ENCODE measurements around the gene SMIM43.
"Not testable (repeated sequence)": the region's sequence is repeated elsewhere in the genome, so short reads cannot be mapped to it uniquely, and the experiment has no call there.

SMIM43 gene

DNA sequence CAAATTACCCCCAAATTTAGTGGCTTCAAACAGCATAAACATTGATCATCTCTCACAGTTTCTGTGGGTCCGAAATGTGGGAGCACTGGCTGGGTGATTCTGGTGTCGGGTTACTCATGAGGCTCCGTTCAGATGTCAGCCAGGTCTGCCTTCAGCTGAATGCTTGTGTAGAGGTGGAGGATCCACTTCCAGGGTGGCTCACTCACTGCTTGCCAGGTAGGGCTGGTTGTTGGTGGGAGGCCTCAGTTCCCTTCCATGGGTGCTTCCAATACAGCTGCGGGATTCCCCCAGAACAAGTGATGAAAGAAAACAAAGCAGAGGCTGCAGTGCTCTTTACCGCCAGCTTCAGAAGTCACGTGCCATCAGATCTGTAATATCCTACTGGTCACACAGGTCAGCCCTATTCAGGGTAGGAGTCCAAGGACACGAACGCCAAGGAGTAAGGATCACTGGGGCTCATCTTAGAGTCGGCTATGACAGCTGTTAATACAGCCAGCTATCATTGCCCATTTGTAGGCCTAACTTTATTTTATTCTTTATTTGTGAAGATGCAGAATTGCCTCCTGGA lies 1.1 kb upstream of the SMIM43 start:
- no peaks in the 10 kb centered on the region for H3K36me3 Mint-ChIP-seq
- no peak overlapping the region for H3K27ac Mint-ChIP-seq
- H3K4me1 Mint-ChIP-seq = peaks cover 17% of the 10 kb centered on the region
- DNase-seq (ENCODE audit: low spot score in 2 of 2) = no peak
- H3K4me3 Mint-ChIP-seq = no peak overlapping the region
- ATAC-seq = no peak
- H3K9me3 Mint-ChIP-seq = no peaks in the 10 kb centered on the region

DNA sequence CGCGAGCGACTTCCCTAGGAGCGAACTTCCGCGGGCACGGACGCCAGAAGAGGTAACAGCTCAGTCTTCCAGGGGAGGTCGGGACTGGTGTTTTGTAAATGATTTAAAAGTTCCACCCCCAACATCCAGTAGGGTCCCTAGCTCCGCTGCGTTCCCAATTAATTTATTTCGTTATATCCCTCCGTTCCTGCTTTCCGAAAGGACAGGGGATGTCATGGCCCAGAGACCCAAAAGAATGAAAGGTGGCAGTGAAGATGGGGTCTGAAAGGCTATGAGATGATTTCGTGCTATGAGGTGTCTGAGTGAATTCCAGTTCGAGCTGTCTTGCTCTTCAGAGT lies 373 bp upstream of the SMIM43 start:
- Mint-ChIP-seq H3K4me1 (peaks cover 17% of the 10 kb centered on the region), H3K27ac (no peak overlapping the region), H3K9me3 (no peaks in the 10 kb centered on the region), H3K36me3 (no peaks in the 10 kb centered on the region), H3K4me3 (peak overlapping the region; percentile 61)
- ATAC-seq = no peak
- no peak for DNase-seq (ENCODE audit: low spot score in 2 of 2)

DNA sequence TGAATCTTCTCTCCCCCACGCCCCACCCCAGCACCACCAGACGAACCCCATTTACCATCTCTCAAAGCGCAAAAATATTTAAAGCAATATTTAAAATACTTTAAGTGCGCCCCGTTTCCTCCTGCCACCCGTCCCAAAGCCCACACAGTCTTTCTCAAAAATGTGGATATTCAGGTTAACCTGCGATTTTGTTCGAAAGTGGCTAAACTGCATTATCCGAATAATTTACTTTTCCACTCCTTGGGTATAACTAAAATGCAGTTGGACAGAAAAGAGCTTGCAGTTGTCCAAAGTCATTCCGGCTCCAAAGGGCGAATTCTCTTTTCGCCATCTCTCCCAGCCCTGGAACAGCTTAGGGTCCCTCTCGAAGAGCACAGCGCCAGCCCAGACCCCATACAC lies 662 bp downstream of the SMIM43 start:
- Mint-ChIP-seq H3K4me3 (peak overlapping the region; percentile 61), H3K9me3 (no peaks in the 10 kb centered on the region), H3K27ac (no peak overlapping the region), H3K36me3 (no peaks in the 10 kb centered on the region), H3K4me1 (peaks cover 17% of the 10 kb centered on the region)
- ATAC-seq = no peak
- DNase-seq (ENCODE audit: low spot score in 2 of 2) = no peak

DNA sequence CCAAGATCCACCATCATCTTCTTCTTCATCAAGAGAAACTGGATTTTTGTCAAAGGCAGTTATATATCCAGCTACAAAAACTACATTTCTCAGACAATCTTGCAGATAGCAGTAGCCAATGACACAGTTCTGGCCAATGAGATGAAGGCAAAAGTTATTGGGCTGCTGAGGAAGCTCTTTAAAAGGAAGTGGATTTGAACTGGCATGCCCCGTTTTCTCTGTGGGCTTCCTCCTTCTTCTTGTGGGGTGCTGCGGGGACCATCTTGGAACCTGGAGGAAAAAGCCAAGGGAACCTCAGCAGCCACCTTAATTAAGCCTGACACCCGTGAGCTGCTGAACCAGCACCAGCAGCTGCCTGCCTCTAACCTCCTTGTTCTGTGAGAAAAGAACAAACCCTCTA lies 4.8 kb downstream of the SMIM43 start:
- peaks cover 13% of the 10 kb centered on the region for H3K4me1 Mint-ChIP-seq
- DNase-seq (ENCODE audit: low spot score in 2 of 2) (no peak), ATAC-seq (no peak)
- H3K4me3 Mint-ChIP-seq = no peak overlapping the region
- no peaks in the 10 kb centered on the region for H3K9me3 Mint-ChIP-seq
- no peak overlapping the region for H3K27ac Mint-ChIP-seq
- H3K36me3 Mint-ChIP-seq = no peaks in the 10 kb centered on the region

DNA sequence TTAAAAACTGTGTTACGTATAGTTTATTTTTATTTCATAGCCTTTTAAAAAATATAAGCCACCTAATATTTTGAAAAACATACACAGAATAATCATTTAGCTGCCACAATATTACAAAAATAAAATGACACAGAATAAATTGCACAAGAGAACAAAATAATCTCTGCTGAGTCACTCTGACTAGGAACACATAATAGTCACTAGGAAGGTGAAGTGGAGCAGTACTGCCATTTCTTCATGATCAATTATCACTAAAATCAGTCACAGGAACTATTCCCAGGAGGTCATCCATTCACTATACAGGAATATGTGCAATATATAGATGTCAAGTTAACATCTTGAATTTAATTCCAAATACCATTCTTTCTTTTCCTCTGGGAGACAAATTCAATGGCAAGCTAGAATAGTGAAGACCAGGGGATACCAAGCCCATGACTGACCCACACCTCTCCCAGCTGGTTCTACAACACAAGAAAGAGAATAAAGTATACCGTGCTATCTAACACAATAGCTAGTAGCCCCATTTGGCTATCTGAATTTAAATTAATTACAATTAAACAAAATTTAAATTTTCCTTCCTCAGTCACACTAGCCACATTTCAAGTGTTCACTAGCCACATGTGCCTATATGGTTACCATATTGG lies 5.9 kb downstream of the SMIM43 start:
- H3K4me1 Mint-ChIP-seq = peaks cover 2% of the 10 kb centered on the region
- H3K9me3 Mint-ChIP-seq = no peaks in the 10 kb centered on the region
- H3K27ac Mint-ChIP-seq = no peak overlapping the region
- H3K4me3 Mint-ChIP-seq = no peak overlapping the region
- H3K36me3 Mint-ChIP-seq = no peaks in the 10 kb centered on the region
- no peak for ATAC-seq
- DNase-seq (ENCODE audit: low spot score in 2 of 2) = no peak

DNA sequence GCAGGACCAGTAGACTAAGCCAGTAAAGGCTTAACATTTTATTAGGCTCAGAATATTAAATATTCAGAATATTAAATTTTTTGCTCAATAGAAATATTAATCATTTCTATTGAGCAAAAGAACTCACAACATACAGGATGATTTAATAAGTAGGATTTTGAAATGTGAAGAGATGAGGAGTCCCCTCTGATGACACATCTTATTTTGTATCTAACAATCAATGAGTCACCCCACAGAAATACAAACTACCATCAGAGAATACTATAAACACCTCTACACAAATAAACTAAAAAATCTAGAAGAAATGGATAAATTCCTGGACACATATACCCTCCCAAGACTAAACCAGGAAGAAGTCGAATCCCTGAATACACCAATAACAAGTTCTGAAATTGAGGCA lies 12.8 kb downstream of the SMIM43 start:
- H3K27ac Mint-ChIP-seq; ATAC-seq; H3K36me3 Mint-ChIP-seq; H3K4me1 Mint-ChIP-seq; DNase-seq (ENCODE audit: low spot score in 2 of 2); H3K9me3 Mint-ChIP-seq; H3K4me3 Mint-ChIP-seq: not testable (repeated sequence)

DNA sequence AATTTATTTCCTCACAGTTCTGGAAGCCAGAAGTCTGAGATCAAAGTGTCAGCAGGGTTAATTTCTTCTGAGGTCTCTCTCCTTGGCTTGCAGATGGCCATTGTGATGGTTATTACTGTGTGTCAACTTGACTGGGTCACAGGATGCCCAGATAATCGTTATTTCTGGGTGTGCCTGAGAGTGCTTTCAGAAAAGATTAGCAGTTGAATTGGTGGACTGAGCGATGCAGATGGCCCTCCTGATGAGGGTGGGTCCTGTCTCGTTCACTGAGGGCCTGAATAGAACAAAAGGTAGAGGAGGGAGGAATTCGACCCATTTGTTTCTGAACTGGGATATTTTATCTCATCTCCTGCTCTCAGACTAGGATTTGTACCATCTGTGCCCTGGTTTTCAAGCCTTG lies 15.7 kb downstream of the SMIM43 start:
- H3K4me3 Mint-ChIP-seq = no peak overlapping the region
- no peak for ATAC-seq
- no peaks in the 10 kb centered on the region for H3K36me3 Mint-ChIP-seq
- H3K4me1 Mint-ChIP-seq = no peaks in the 10 kb centered on the region
- H3K27ac Mint-ChIP-seq = no peak overlapping the region
- DNase-seq (ENCODE audit: low spot score in 2 of 2) = no peak
- no peaks in the 10 kb centered on the region for H3K9me3 Mint-ChIP-seq

DNA sequence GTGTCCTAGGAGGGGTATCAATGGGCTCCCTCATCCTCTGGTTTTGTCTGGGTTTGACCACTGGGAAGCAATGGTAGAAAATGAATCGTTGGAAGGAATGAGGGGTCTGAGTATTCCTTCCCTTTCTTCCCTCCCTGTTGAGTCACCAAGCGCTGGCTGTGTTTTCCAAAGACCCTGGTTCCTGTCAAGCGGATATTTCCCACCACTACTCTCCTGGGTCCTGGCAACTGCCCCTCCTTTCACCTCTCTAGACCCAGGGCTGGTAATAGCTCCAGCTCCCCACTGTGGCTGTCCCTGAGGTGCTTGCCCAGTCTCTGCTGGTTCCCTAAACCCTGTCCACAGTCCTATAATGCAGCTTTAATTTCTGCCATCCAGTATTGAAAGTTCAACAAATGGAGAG lies 22.2 kb downstream of the SMIM43 start:
- no peak overlapping the region for H3K27ac Mint-ChIP-seq
- ATAC-seq = no peak
- no peaks in the 10 kb centered on the region for H3K9me3 Mint-ChIP-seq
- H3K36me3 Mint-ChIP-seq = no peaks in the 10 kb centered on the region
- DNase-seq (ENCODE audit: low spot score in 2 of 2) = no peak
- no peak overlapping the region for H3K4me3 Mint-ChIP-seq
- H3K4me1 Mint-ChIP-seq = no peaks in the 10 kb centered on the region

DNA sequence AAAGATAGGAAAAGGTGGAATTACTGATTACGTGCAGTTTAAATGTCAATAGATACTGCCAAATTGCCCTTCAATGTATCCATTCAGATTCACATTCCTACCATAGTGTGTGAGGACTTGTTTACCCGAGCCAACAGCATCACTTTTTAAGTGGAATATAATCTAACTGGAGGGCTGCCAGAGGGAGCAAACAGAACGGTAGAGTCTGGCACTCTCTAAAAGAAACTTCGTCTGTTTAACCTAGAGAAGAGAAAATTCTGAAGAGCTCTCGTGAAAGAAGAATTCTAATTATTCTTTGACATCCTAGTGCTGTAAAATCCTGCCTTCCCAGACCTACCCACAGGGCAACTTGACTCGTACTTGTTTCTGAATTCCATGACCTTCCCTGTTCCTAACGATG lies 23.2 kb downstream of the SMIM43 start:
- no peak overlapping the region for H3K27ac Mint-ChIP-seq
- DNase-seq (ENCODE audit: low spot score in 2 of 2) = no peak
- H3K4me1 Mint-ChIP-seq = no peaks in the 10 kb centered on the region
- H3K4me3 Mint-ChIP-seq = no peak overlapping the region
- H3K36me3 Mint-ChIP-seq = no peaks in the 10 kb centered on the region
- no peaks in the 10 kb centered on the region for H3K9me3 Mint-ChIP-seq
- ATAC-seq = no peak

DNA sequence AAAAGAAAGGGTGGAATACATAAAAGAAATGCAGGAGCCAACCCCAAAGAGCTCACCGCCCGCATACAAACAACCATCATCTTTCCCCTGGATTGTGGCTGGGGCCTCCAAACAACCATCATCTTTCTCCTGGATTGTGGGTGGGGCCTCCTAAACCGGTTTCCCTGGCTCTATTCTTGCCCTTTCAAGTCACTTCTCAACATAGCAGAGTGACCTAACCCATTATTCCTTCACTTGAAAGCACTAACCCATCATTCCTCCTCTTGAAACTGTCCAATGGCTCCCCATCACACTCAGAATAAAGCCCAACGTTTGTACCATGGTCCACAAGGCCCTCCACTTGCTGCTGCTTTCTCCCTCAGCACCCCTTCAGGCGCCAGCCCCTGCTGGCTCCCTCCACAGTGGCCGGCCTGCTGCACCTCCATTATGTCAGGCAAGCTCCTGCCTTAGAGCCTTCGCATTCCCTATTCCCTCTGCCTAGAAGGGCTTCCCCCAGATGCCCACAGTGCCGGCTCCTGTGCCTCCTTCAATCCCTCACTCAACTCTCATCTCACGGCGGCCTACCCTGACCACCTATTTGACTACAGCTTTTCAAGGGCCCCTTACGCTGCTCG lies 24.1 kb downstream of the SMIM43 start:
- Mint-ChIP-seq H3K36me3 (no peaks in the 10 kb centered on the region), H3K27ac (no peak overlapping the region), H3K4me3 (no peak overlapping the region), H3K4me1 (no peaks in the 10 kb centered on the region), H3K9me3 (no peaks in the 10 kb centered on the region)
- no peak for ATAC-seq
- no peak for DNase-seq (ENCODE audit: low spot score in 2 of 2)

DNA sequence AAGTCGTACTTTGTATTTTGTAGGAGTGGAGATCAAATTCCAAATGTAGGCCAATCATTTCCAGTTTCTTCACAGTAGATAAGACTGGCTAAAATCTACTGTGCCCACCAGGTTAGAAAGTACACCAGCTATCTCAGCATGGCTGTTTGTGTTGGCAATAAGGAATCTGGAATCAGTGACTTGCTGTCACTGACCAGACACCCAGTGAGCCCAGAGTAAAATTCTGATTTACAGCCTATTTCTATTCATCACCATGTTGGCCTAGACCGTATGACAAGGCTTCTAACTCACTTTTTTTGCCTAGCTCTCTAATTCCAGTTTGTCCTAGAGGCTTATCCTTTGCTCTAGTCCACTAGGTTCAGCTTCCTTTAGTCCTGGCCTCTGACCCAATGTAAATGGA lies 25.4 kb downstream of the SMIM43 start:
- ATAC-seq = no peak
- Mint-ChIP-seq H3K27ac (no peak overlapping the region), H3K4me1 (no peaks in the 10 kb centered on the region), H3K36me3 (no peaks in the 10 kb centered on the region), H3K9me3 (no peaks in the 10 kb centered on the region), H3K4me3 (no peak overlapping the region)
- no peak for DNase-seq (ENCODE audit: low spot score in 2 of 2)

DNA sequence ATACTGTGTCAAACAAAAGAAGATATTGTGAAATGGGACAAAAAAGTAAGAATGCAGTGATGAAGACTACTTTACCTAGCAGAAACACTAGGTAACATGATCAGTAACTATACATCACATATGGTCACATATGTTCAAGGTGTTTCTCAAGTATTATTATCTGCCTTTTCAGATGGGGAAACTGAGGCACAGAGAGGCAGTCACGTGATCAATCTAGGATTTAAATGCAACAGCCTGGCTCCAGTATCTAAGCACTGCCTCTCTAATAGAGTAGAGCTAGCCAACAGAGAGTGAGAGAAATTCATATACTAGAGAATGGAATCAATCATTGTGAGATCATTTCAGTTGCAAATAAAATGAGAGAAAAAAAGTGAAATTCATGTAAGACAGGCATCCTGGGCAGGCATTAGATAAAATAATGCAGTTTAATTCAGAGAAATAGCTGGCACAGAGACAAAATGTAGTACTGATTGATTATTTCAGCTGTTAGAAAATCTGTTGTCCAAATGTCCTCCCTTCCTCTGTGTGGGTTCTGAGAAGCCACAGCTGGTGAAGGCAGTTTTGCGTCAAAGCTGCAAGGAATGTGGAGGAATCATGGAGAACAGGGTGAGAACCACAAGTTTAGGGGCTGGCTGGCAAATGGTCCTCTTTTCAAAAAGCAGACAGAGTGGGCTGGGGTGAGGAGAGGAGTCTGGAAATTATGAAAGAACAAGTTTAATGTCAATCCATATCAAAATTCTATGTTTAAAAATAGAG lies 26.0 kb downstream of the SMIM43 start:
- no peaks in the 10 kb centered on the region for H3K9me3 Mint-ChIP-seq
- ATAC-seq = no peak
- no peaks in the 10 kb centered on the region for H3K36me3 Mint-ChIP-seq
- DNase-seq (ENCODE audit: low spot score in 2 of 2) = no peak
- no peak overlapping the region for H3K27ac Mint-ChIP-seq
- no peak overlapping the region for H3K4me3 Mint-ChIP-seq
- no peaks in the 10 kb centered on the region for H3K4me1 Mint-ChIP-seq

DNA sequence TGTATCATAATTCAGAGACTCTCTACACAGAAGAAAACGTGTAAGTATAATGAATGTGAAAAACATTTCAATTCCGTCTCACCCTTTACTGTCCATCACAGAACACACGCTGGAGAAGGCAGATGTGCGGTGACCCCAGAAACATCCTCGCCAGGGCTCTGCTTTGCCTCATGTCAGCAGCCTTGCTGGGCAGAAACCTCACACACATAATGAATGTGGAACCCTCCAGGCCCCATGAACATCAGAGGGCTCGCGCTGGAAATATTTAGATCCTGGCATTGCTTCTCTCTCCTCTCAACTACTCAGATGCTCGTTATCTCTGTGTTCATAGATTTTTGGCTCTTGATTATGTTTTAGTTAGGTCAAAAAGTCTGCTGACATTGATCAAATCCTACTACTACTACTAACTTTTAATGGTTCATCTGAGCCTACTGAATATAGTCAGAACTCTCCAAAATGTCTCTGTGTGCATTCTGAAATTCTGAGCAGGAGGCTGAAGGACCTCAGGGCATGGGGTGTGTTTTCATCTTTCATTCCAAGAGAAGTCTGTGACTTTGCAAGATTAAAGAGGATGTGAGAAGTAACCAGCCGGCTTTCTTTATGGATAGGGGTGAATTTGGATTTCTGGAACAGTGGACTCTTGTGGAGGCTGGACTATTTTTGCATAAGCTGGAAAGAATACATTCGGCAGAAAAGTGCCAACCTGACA lies 27.0 kb downstream of the SMIM43 start:
- ATAC-seq (no peak), DNase-seq (ENCODE audit: low spot score in 2 of 2) (no peak)
- no peaks in the 10 kb centered on the region for H3K36me3 Mint-ChIP-seq
- no peak overlapping the region for H3K4me3 Mint-ChIP-seq
- no peaks in the 10 kb centered on the region for H3K9me3 Mint-ChIP-seq
- H3K4me1 Mint-ChIP-seq = no peaks in the 10 kb centered on the region
- no peak overlapping the region for H3K27ac Mint-ChIP-seq

DNA sequence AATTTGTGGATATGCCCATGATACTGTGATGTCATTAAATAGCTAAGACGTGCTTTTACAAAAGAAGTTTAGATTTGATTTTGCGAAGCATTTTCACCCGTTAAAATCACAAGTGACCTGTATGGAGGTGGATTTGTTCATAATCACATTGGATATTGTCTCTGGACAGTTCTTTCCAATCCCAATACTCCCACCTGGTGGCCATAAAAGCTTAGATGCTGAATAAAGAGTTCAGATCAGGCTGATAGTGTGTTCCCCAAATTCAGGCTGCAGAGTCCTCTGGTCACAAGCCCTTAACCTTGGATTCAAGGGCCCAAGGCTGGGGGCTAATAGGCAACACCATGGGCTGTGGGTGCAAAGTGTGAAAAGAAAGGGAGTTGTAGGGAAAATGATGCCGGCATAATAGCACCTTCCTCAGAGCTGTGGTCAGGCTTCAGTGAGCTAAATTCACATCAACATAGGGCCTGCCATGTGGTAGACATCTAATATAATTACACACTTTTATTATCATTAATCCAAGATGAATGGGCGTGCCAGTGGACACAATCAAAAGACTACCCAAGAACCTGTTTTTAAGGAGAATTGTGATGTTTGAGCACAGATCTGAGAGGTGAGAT lies 28.1 kb downstream of the SMIM43 start:
- ATAC-seq = peak; percentile 42
- no peak overlapping the region for H3K4me3 Mint-ChIP-seq
- no peaks in the 10 kb centered on the region for H3K4me1 Mint-ChIP-seq
- H3K27ac Mint-ChIP-seq = no peak overlapping the region
- no peaks in the 10 kb centered on the region for H3K36me3 Mint-ChIP-seq
- DNase-seq (ENCODE audit: low spot score in 2 of 2) = peak in 1 of 2 donors; percentile 21
- no peaks in the 10 kb centered on the region for H3K9me3 Mint-ChIP-seq

DNA sequence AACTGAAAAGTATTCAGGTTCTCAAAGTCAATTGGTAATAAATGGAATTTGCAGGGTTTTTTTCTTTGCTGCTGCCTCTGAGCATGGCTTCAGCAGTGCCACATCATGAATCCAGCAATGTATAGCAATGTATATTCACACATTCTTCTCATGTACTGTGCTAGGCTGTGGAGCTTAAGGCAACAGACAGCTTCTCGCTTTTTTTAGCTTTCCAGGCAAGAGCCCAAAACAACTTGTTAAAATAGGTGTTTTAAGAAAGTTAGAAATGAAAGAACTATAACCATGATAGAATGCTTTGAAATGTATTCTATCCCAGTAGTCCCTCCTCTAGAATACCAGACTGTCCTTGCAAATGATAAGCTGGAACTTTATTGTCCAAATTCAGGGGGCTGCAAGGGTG lies 30.4 kb downstream of the SMIM43 start:
- Mint-ChIP-seq H3K9me3 (no peaks in the 10 kb centered on the region), H3K4me1 (no peaks in the 10 kb centered on the region), H3K36me3 (no peaks in the 10 kb centered on the region), H3K27ac (no peak overlapping the region), H3K4me3 (no peak overlapping the region)
- ATAC-seq = no peak
- DNase-seq (ENCODE audit: low spot score in 2 of 2) = no peak

All from stimulated activated effector memory CD8-positive, alpha-beta T cell treated with anti-CD3 and anti-CD28 coated beads, Interleukin-12 subunit alpha, Interleukin-12 subunit beta, amount 100 ng/mL, for 72 hours (primary cell).